ES-I3 (cell line): Measurements from ENCODE around the gene CSH2.
A peak's percentile ranks its signal among the peaks of the same experiment; 100 is the strongest.
"Not testable (repeated sequence)": the region's sequence is repeated elsewhere in the genome, so short reads cannot be mapped to it uniquely, and the experiment has no call there.

Source experiments
- H3K36me3 ChIP-seq: 2 replicates; pipeline ENCODE4 v1.6.1; 2013; ENCODE audit warnings: mild to moderate bottlenecking, low read length, control low read depth, moderate library complexity; ENCODE audit not compliant: insufficient read depth
- H3K4me1 ChIP-seq: 2 replicates; pipeline ENCODE4 v1.6.1; 2013; ENCODE audit warnings: mild to moderate bottlenecking, control low read depth, low read length; ENCODE audit not compliant: insufficient read depth
- H3K9ac ChIP-seq: 2 replicates; pipeline ENCODE4 v1.6.1; 2013; ENCODE audit warnings: low read depth, mild to moderate bottlenecking, low read length, moderate library complexity
- H3K9me3 ChIP-seq: 2 replicates; pipeline ENCODE4 v1.6.1; 2013; ENCODE audit warnings: mild to moderate bottlenecking, low read length, moderate library complexity; ENCODE audit not compliant: control insufficient read depth, insufficient read depth

Gene CSH2

GRCh38 chr17:63873577-63873976 is at the start of gene CSH2:
Gene CSH2 (minus strand): TSS chr17:63873677. CDS start chr17:63873614, 63 bp downstream.
- H3K36me3 ChIP-seq, H3K9ac ChIP-seq, H3K9me3 ChIP-seq, H3K4me1 ChIP-seq: not testable (repeated sequence)

GRCh38 chr17:63922402-63922801 is 48.9 kb upstream of the CSH2 start:
- not testable (repeated sequence) for H3K36me3 ChIP-seq, H3K4me1 ChIP-seq, H3K9ac ChIP-seq, H3K9me3 ChIP-seq

GRCh38 chr17:63920779-63921178 is 47.3 kb upstream of the CSH2 start:
- not testable (repeated sequence) for H3K9ac ChIP-seq, H3K36me3 ChIP-seq, H3K4me1 ChIP-seq, H3K9me3 ChIP-seq

GRCh38 chr17:63920050-63920449 is 46.6 kb upstream of the CSH2 start:
- not testable (repeated sequence) for H3K9ac ChIP-seq, H3K9me3 ChIP-seq, H3K4me1 ChIP-seq, H3K36me3 ChIP-seq

- no peaks in the 10 kb centered on the region for H3K9me3 ChIP-seq
- H3K36me3 ChIP-seq: no peaks in the 10 kb centered on the region
- peak overlapping the region; percentile 19; the same call in 1 of the 2 replicates for H3K9ac ChIP-seq
- no peaks in the 10 kb centered on the region for H3K4me1 ChIP-seq
Observed at GRCh38 chr17:63919311-63919723, 45.8 kb upstream of the CSH2 start.

GRCh38 chr17:63918789-63919305 is 45.4 kb upstream of the CSH2 start, which contains the start of gene GH1:
Gene GH1 (minus strand): TSS chr17:63918839. CDS start chr17:63918776, 63 bp downstream.
- peak within 1 kb of the TSS; percentile 24; the same call in 1 of the 2 replicates for H3K9ac ChIP-seq
- H3K9me3 ChIP-seq, H3K36me3 ChIP-seq: not testable (repeated sequence)

GRCh38 chr17:63918305-63918704 is 44.8 kb upstream of the CSH2 start:
- Histone ChIP-seq H3K9ac (peak overlapping the region; percentile 24; the same call in 1 of the 2 replicates), H3K9me3 (no peaks in the 10 kb centered on the region), H3K4me1 (no peaks in the 10 kb centered on the region), H3K36me3 (no peaks in the 10 kb centered on the region)

More at GRCh38 chr17:63918789-63919305, 45.4 kb upstream of the CSH2 start, which contains the start of gene GH1:
- H3K4me1 ChIP-seq: not testable (repeated sequence)

- no peaks in the 10 kb centered on the region for H3K9me3 ChIP-seq
- no peaks in the 10 kb centered on the region for H3K4me1 ChIP-seq
- peak overlapping the region; percentile 24; the same call in 1 of the 2 replicates for H3K9ac ChIP-seq
- H3K36me3 ChIP-seq: no peaks in the 10 kb centered on the region
Observed at GRCh38 chr17:63917646-63918045, 44.2 kb upstream of the CSH2 start.

- H3K36me3 ChIP-seq, H3K9me3 ChIP-seq, H3K4me1 ChIP-seq, H3K9ac ChIP-seq: not testable (repeated sequence)
Observed at GRCh38 chr17:63917206-63917605, 43.7 kb upstream of the CSH2 start.

GRCh38 chr17:63916566-63917185 is 43.2 kb upstream of the CSH2 start:
- Histone ChIP-seq H3K36me3 (no peaks in the 10 kb centered on the region), H3K9ac (no peak overlapping the region), H3K9me3 (no peaks in the 10 kb centered on the region), H3K4me1 (no peaks in the 10 kb centered on the region)

- H3K4me1 ChIP-seq, H3K9ac ChIP-seq, H3K36me3 ChIP-seq, H3K9me3 ChIP-seq: not testable (repeated sequence)
Observed at GRCh38 chr17:63915753-63916152, 42.3 kb upstream of the CSH2 start.

GRCh38 chr17:63914471-63914870 is 41.0 kb upstream of the CSH2 start:
- H3K36me3 ChIP-seq: no peaks in the 10 kb centered on the region
- H3K9ac ChIP-seq: no peak overlapping the region
- no peaks in the 10 kb centered on the region for H3K9me3 ChIP-seq
- 0 out of 2 replicates have a peak, but pooled peaks cover 7% of the 10 kb centered on the region for H3K4me1 ChIP-seq

- H3K9ac ChIP-seq: no peak overlapping the region
- H3K4me1 ChIP-seq: 0 out of 2 replicates have a peak, but pooled peaks cover 7% of the 10 kb centered on the region
- no peaks in the 10 kb centered on the region for H3K36me3 ChIP-seq
- H3K9me3 ChIP-seq: no peaks in the 10 kb centered on the region
Observed at GRCh38 chr17:63911657-63912100, 38.2 kb upstream of the CSH2 start.

- H3K9me3 ChIP-seq: no peaks in the 10 kb centered on the region
- 0 out of 2 replicates have a peak, but pooled peaks cover 7% of the 10 kb centered on the region for H3K4me1 ChIP-seq
- no peaks in the 10 kb centered on the region for H3K36me3 ChIP-seq
- H3K9ac ChIP-seq: no peak within 1 kb of the TSS
Observed at GRCh38 chr17:63911041-63911635, 37.7 kb upstream of the CSH2 start, which contains the start of gene CSHL1. Gene CSHL1 (minus strand): TSS chr17:63911258. CDS start chr17:63911196, 62 bp downstream.

- no peaks in the 10 kb centered on the region for H3K36me3 ChIP-seq
- H3K9ac ChIP-seq: no peak overlapping the region
- 0 out of 2 replicates have a peak, but pooled peaks cover 7% of the 10 kb centered on the region for H3K4me1 ChIP-seq
- no peaks in the 10 kb centered on the region for H3K9me3 ChIP-seq
Observed at GRCh38 chr17:63910096-63910495, 36.6 kb upstream of the CSH2 start.
